ENCODE measurements around the gene DDX23.

The DDX23 gene

DNA sequence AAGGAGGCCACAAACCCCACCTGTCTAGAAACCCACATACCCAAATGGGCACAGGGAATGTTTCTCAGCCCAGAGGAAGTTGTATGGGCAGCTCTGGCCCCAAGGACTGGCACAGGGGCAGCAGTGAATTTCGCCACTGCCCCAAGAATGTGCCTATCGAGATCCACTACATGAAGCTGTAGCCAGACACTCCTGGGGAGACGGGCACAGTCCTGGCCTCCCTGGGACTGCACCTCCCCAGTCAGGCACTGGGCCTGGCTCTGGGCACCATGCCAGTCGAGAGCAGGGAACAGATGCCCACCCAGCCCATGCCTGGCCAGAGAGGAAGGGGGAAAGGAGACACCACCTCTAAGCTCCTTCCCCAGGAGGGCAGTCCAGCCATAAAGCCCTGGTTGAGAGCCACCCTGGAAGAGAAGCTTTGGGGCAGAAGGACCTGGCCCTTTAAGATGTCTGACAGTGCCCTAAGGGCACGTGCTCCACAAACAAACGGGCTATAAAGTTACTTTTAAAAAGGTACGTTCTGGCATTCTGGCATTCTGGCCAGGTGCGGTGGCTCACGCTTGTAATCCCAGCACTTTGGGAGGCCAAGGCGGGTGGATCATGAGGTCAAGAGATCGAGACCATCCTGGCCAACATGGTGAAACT is 71.5 kb downstream of the DDX23 start:
- H3K4me1 ChIP-seq: peaks cover 7 to 79% (median 45%) of the 10 kb centered on the region in 4 donors
- H3K27ac ChIP-seq: peak overlapping the region; percentile 78 to 88
- peaks cover 21 to 43% (median 38%) of the 10 kb centered on the region in 3 donors for H3K36me3 ChIP-seq
- H3K4me3 ChIP-seq: no peak overlapping the region
- DNase-seq: no peak
- TF ChIP-seq, protein P1, sequence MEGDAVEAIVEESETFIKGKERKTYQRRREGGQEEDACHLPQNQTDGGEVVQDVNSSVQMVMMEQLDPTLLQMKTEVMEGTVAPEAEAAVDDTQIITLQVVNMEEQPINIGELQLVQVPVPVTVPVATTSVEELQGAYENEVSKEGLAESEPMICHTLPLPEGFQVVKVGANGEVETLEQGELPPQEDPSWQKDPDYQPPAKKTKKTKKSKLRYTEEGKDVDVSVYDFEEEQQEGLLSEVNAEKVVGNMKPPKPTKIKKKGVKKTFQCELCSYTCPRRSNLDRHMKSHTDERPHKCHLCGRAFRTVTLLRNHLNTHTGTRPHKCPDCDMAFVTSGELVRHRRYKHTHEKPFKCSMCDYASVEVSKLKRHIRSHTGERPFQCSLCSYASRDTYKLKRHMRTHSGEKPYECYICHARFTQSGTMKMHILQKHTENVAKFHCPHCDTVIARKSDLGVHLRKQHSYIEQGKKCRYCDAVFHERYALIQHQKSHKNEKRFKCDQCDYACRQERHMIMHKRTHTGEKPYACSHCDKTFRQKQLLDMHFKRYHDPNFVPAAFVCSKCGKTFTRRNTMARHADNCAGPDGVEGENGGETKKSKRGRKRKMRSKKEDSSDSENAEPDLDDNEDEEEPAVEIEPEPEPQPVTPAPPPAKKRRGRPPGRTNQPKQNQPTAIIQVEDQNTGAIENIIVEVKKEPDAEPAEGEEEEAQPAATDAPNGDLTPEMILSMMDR (IDR thresholded peaks at IDR 0.05): no peak
- no peaks in the 10 kb centered on the region for H3K27me3 ChIP-seq
- intact Hi-C loops (cut with DNase I; ENCODE audit: low total_unique reads): no loop called here
- H3K9me3 ChIP-seq: no peaks in the 10 kb centered on the region

DNA sequence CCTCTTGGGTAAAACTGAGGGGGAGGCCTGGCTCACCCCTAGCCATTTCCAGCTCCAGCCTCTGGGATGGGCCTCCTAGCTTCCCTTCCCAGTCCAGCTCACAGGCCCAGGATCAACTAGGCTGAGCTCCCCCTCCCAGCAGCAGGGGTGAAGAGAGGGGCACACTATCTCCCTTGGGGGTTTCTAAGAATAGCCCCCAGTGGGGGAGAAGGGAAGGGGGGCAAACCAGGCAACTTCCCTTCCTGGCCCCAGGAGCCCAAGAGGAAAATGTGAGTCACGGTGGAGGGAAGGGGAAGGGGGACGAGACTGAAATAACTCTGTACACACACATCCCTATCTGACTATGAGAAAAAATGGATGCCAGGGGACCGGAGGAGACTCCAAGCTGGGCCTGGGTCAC is 72.1 kb downstream of the DDX23 start:
- Histone ChIP-seq H3K4me3 (no peak overlapping the region), H3K9me3 (no peaks in the 10 kb centered on the region), H3K4me1 (peaks cover 7 to 72% (median 42%) of the 10 kb centered on the region in 4 donors), H3K27ac (peak overlapping the region; percentile 78 to 88), H3K27me3 (no peaks in the 10 kb centered on the region), H3K36me3 (peaks cover 27 to 49% (median 44%) of the 10 kb centered on the region in 3 donors)
- TF ChIP-seq, protein P1 (IDR thresholded peaks at IDR 0.05): peak in 1 of 2 experiments; percentile 6
- intact Hi-C loops (cut with DNase I; ENCODE audit: low total_unique reads): no loop called here
- peak; percentile 62 to 92 for DNase-seq
